Measurements from ENCODE around the gene TRIM66.

The TRIM66 gene

GRCh38 chr11:8693010-8693551 is 10.6 kb upstream of the TRIM66 start:
- no peak overlapping the region for H3K4me3 ChIP-seq (ENCODE audit: control insufficient read depth, low read depth, low read length)
- TF ChIP-seq, protein P1, sequence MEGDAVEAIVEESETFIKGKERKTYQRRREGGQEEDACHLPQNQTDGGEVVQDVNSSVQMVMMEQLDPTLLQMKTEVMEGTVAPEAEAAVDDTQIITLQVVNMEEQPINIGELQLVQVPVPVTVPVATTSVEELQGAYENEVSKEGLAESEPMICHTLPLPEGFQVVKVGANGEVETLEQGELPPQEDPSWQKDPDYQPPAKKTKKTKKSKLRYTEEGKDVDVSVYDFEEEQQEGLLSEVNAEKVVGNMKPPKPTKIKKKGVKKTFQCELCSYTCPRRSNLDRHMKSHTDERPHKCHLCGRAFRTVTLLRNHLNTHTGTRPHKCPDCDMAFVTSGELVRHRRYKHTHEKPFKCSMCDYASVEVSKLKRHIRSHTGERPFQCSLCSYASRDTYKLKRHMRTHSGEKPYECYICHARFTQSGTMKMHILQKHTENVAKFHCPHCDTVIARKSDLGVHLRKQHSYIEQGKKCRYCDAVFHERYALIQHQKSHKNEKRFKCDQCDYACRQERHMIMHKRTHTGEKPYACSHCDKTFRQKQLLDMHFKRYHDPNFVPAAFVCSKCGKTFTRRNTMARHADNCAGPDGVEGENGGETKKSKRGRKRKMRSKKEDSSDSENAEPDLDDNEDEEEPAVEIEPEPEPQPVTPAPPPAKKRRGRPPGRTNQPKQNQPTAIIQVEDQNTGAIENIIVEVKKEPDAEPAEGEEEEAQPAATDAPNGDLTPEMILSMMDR (conservative IDR thresholded peaks at IDR 0.05; ENCODE audit: control insufficient read depth, insufficient read depth, low read depth, low read length) = no peak
- DNase-seq (ENCODE audit: low read depth) = peak; percentile 84

DNA sequence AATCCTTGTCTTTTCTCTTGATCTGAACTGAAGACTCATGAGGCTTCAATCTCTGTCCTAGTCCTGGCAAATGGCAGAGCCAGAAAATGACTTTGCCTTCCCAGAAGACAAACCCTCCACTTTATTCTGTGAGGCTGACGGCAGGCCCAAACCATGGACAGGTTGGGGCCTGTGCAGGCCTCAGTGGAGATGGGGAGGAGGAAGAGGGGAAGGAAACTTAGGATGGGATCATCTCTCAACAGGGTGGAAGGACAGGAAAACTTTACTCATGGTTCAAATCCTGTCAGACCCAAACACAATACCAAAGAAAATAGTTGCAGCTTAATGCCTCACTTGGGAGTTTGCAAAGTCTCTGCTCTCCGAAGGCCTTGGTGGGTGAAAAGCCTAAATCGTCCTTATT is 10.0 kb upstream of the TRIM66 start:
- TF ChIP-seq, protein P1 (conservative IDR thresholded peaks at IDR 0.05; ENCODE audit: control insufficient read depth, insufficient read depth, low read depth, low read length) = no peak
- H3K4me3 ChIP-seq (ENCODE audit: control insufficient read depth, low read depth, low read length) = no peak overlapping the region
- DNase-seq (ENCODE audit: low read depth) = no peak

- no peak for DNase-seq (ENCODE audit: low read depth)
- no peak overlapping the region for H3K4me3 ChIP-seq (ENCODE audit: control insufficient read depth, low read depth, low read length)
- TF ChIP-seq, protein P1 (conservative IDR thresholded peaks at IDR 0.05; ENCODE audit: control insufficient read depth, insufficient read depth, low read depth, low read length) = no peak
Observed at GRCh38 chr11:8691601-8692000, 9.1 kb upstream of the TRIM66 start.

DNA sequence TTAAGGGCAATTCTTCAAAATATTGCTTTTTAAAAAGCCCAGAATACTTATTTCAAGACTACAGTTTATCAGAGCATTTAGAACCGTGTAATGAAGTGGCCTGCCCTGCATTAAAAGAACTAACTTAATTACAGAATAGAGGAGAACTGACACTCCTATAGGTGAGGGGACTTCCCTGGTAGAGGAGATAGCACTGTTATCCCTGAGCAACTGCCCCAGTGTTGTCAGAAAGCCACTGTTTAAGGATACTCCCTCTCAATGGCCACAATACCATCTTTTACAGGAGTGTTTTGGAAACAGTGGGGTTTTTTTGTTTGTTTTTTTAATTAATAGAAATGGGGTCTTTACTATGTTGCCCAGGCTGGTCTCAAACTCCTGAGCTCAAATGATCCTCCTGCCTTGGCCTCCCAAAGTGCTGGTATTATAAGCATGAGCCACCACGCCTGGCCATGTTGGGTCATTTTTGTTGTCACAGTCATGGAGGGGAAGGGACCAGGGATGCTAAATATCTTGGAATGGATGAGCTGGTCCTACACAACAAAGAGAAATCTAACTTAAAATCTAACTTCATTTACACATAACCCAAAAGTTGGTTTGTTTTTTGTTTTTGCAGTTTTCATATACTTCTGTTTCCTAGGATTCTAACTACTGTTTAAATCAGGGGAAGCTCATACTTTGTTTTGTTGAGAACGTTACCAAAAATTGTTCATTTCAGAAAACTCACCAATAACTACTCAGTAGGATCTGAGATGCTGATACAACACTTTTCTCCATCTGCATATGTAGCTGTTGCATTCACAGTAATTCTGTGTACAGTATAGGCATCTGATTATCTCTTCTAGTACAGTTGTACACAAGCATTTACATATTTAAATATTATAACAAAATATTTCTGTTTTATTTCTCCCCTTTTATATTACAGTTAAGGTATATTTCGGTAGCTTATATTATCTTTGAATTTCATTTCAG is 8.2 kb upstream of the TRIM66 start:
- DNase-seq (ENCODE audit: low read depth) = no peak
- TF ChIP-seq, protein P1 (conservative IDR thresholded peaks at IDR 0.05; ENCODE audit: control insufficient read depth, insufficient read depth, low read depth, low read length) = no peak
- no peak overlapping the region for H3K4me3 ChIP-seq (ENCODE audit: control insufficient read depth, low read depth, low read length)

GRCh38 chr11:8689726-8690255 is 7.3 kb upstream of the TRIM66 start:
- peak; percentile 44 for DNase-seq (ENCODE audit: low read depth)
- peak overlapping the region; percentile 62 for H3K4me3 ChIP-seq (ENCODE audit: control insufficient read depth, low read depth, low read length)
- TF ChIP-seq, protein P1 (conservative IDR thresholded peaks at IDR 0.05; ENCODE audit: control insufficient read depth, insufficient read depth, low read depth, low read length) = no peak

- peak overlapping the region; percentile 62 for H3K4me3 ChIP-seq (ENCODE audit: control insufficient read depth, low read depth, low read length)
- peak; percentile 95 for DNase-seq (ENCODE audit: low read depth)
- TF ChIP-seq, protein P1 (conservative IDR thresholded peaks at IDR 0.05; ENCODE audit: control insufficient read depth, insufficient read depth, low read depth, low read length) = no peak
Observed at GRCh38 chr11:8688414-8689362, 6.2 kb upstream of the TRIM66 start.

All from fibroblast of mammary gland (primary cell).